IMR-90 (cell line): ENCODE data around the gene CELSR1.

Source experiments
- CHD1 ChIP-seq: IDR thresholded peaks from 2 replicates; pipeline ENCODE4 v1.6.1; 2012; ENCODE audit warnings: low read depth, low read length, improper control_type of control experiment
- MAFK ChIP-seq: IDR thresholded peaks from 2 replicates; pipeline ENCODE4 v1.6.1; 2012; ENCODE audit warnings: low read depth, low read length, improper control_type of control experiment
- MXI1 ChIP-seq: IDR thresholded peaks from 2 replicates; pipeline ENCODE4 v1.6.1; 2012; ENCODE audit warnings: low read depth, mild to moderate bottlenecking, low read length, moderate library complexity, borderline replicate concordance
- POLR2A ChIP-seq: IDR thresholded peaks from 2 replicates; pipeline ENCODE4 v1.6.1; 2012; ENCODE audit warnings: mild to moderate bottlenecking, low read depth, low read length
- SMC3 ChIP-seq: fragments of 150-350 bp; IDR thresholded peaks from 2 replicates; pipeline ENCODE4 v1.6.1; 2016; ENCODE audit warnings: low read depth, mild to moderate bottlenecking, antibody characterized with exemption, low read length, moderate library complexity
- TF ChIP-seq, protein P1 (sequence below): conservative IDR thresholded peaks from 2 replicates; pipeline ENCODE4 v1.5.1; 2012; ENCODE audit warnings: mild to moderate bottlenecking, low read depth, low read length, improper control_type of control experiment
- TF ChIP-seq, protein P2 (sequence below): fragments of 150-350 bp; IDR thresholded peaks from 2 replicates; pipeline ENCODE4 v1.6.1; 2017; ENCODE audit warnings: mild to moderate bottlenecking, antibody characterized with exemption, low read length, low read depth

DNA sequence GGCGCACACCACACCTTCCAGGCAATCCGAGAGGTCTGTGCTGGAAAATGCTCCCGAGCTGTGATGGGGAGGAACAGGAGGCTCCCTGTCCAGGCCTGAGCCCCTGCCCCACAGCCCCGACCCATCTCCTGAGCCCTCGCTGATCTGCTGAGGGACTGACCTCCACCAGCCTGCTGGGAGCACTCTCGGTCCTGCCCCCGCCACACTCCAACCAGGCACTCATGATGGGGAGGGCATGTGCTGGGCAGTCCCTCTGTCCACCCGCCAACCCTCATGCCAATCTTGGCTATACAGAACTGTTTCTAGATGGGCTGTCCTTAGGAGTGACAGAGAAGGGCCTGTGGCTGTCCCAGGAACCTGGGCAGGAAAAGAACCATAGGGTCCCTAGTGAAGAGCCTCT lies 131.1 kb downstream of the CELSR1 start:
- TF ChIP-seq, protein P1, sequence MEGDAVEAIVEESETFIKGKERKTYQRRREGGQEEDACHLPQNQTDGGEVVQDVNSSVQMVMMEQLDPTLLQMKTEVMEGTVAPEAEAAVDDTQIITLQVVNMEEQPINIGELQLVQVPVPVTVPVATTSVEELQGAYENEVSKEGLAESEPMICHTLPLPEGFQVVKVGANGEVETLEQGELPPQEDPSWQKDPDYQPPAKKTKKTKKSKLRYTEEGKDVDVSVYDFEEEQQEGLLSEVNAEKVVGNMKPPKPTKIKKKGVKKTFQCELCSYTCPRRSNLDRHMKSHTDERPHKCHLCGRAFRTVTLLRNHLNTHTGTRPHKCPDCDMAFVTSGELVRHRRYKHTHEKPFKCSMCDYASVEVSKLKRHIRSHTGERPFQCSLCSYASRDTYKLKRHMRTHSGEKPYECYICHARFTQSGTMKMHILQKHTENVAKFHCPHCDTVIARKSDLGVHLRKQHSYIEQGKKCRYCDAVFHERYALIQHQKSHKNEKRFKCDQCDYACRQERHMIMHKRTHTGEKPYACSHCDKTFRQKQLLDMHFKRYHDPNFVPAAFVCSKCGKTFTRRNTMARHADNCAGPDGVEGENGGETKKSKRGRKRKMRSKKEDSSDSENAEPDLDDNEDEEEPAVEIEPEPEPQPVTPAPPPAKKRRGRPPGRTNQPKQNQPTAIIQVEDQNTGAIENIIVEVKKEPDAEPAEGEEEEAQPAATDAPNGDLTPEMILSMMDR: no peak
- TF ChIP-seq MXI1: no peak
- TF ChIP-seq, protein P2, sequence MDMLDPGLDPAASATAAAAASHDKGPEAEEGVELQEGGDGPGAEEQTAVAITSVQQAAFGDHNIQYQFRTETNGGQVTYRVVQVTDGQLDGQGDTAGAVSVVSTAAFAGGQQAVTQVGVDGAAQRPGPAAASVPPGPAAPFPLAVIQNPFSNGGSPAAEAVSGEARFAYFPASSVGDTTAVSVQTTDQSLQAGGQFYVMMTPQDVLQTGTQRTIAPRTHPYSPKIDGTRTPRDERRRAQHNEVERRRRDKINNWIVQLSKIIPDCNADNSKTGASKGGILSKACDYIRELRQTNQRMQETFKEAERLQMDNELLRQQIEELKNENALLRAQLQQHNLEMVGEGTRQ: no peak
- TF ChIP-seq MAFK: no peak
- TF ChIP-seq CHD1: no peak
- TF ChIP-seq SMC3: no peak
- no peak for TF ChIP-seq POLR2A
